SK-N-MC (cell line): ENCODE measurements around the gene UNG.

Experiments
- EZH2 ChIP-seq: fragments of 200-600 bp; sonication (generic); IDR thresholded peaks from one replicate; pipeline ENCODE4 v1.6.1; 2017; ENCODE audit warnings: antibody characterized with exemption
- FOXP2 ChIP-seq: optimal IDR thresholded peaks from 2 replicates; pipeline ENCODE3; 2011; ENCODE audit warnings: mild to moderate bottlenecking, moderate library complexity; ENCODE audit not compliant: insufficient read depth; ENCODE audit errors: extremely low read length, control extremely low read depth
- POLR2AphosphoS5 ChIP-seq: IDR thresholded peaks from 2 replicates; pipeline ENCODE4 v1.6.1; 2012; ENCODE audit warnings: mild to moderate bottlenecking, low read depth, low read length, borderline replicate concordance

- no peak for TF ChIP-seq EZH2
- no peak for TF ChIP-seq POLR2AphosphoS5
- TF ChIP-seq FOXP2, result no peak
Observed at GRCh38 chr12:109156586-109156985, 59.2 kb downstream of the UNG start.
